Renal cortex interstitium (tissue), 11 donors: ENCODE data around the gene TSPAN5. TPM values are rescaled to one million over a fixed set of nuclear protein-coding genes. Genes with fewer than 3 reads are reported as not detected.

Source experiments
- DNase-seq, 11 donors: peaks; one replicate each; pipeline ENCODE4 v3.0.0-alpha.2; 2013; ENCODE audit warnings: low read depth in 9 of 11, low spot score in 4 of 11; ENCODE audit errors: extremely low read depth in 1 of 11
- polyA plus RNA-seq, 3 donors: library from polyadenylated mRNA; unstranded; fragments of 120-200 nt; gene quantifications; one replicate each; pipeline ENCODE4 v1.2.1, GENCODE V29; 2013; ENCODE audit not compliant: insufficient read length in 3 of 3

Gene TSPAN5
- polyA plus RNA-seq, 3 donors, result 20.5 to 32.8 (median 31.0) TPM

DNA sequence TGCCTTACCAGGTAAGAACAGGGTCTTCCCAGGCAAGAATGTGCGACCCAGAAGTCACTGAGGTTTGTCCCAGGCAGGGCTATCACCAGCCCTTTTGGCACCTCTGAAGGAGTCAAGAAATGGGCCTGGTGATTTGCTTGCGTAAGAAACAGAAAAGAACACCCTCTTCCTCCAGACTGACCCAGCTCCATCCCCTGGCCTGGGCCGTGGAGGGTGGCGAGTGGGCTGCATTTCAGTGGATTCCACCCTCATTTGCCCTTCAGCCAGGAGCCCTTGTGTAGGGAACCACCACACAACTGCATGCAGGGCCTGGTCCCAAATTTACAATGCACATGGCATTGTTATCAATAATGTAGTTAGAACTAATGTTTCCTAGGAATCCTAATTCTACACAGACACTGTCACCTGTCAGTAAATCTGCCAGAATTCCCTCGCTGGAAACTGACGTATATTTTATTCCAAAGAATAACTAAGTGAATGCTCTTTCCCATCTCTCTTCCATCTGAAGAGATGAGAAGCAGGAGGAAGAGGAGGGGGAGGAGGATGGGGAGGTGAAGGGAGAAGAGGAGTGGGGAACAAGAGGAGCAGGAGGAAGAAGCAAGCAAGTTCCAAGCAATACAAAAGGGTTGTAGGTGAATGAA, 46.6 kb downstream of the TSPAN5 start:
- no peak for DNase-seq

DNA sequence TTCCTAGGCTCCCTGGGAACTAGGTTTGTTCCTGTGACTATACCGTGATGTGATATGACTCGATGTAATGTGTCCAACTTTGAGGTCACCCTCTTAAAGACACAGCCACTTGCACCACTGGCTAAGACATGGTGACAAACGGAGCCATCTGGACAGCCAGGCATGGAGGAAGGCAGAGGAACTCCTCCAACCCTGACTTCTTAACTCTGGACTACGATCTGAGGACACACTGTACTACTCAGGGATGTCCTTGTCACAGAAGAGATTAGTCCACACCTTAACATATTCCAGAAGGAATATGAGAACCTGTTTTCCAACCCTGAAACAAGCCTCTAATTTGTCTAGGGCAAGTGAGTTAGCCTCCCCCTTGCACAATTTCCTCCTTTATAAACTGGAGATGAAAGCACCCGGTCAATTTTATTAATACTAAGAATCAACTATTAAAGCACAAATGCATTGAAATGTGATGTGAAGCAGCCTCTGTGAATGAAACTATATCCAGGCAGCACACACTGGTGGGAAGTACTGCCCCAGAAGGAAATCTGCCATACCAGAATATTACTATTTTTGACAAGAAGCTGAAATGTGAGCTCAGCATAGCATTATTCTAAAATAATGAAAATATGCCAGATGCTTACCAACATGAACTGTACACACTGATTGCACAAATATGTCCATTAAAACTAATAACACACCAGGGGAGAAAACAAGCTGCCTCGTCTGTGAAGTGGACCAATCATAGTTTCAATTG, 47.3 kb downstream of the TSPAN5 start:
- DNase-seq, result no peak

DNA sequence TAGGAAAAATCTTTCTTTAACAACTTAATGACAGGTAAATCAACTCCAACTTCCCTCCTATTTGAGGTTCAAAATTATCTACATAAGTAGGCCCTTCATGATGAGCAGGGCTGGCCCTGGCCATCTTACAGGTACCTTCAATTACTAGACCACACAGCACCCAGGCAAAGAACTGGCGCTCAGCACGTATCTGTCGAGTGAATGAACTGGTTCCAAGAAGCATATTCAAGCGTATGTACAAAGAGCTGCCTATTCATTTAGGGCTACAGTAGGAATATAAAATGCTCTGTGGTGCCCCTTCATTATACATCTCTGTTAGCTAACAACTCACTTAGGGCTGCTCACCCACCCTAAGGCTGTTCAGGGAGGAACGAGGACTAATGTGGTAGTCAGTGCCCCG, 48.0 kb downstream of the TSPAN5 start:
- DNase-seq, result no peak

DNA sequence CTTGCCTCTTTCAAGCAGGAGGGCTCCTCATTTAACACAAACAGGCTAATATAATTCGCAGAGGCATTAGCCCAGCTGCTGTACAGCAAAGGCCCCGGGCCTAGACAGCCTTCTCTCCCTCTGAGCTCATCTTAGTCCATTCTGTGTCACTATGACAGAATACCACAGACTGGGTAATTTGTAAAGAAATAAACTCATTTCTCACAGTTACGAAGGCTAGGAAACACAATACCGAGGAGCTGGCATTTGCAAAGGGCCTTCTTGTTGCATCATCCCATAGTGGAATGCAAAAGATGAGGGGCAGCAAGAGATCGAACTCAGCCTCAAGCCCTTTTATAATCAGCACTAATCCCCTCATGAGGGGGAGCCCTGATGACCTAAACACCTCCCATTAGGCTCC, 48.5 kb downstream of the TSPAN5 start:
- DNase-seq, result no peak

DNA sequence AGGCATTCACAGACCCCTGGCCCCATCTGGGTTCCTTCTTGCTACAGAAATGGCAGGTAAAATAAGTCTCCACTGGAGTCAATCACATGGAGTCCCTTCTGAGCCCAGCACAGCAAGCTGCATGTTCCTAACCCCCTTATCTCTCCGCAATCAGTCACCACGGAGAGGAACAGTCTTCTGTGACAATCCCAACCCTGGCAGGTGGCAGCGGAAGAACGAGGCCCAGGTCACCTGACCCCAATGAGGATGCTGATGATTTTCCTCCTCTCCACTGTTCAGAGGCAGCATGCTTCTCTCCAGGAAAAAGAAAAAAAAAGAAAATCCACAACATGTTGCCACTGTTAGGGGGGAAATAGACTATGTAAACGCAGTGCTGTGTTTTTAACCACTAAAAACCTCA, 50.1 kb downstream of the TSPAN5 start:
- DNase-seq, result no peak

DNA sequence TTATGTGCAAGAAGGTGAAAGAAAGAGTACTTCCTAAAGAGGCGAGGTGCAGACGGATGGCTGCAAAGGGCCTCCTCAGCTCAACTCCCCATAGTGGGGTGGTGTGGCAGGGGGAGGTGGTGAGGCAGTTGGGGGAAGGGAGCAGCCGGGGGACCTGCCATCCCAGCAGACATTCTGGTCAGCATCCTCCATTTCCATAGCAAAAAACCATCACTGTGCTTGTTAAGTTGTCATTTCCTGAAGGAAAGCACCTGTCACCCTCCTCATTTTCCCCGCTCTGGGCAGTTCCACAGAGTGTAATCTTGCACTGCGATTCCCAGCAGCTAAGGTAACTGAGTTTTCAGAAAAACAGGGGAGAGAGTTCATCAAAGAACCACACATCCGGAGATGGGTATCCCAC, 51.5 kb downstream of the TSPAN5 start:
- DNase-seq, result peak in 5 of 11 donors; percentile 16 to 35 (median 22)

DNA sequence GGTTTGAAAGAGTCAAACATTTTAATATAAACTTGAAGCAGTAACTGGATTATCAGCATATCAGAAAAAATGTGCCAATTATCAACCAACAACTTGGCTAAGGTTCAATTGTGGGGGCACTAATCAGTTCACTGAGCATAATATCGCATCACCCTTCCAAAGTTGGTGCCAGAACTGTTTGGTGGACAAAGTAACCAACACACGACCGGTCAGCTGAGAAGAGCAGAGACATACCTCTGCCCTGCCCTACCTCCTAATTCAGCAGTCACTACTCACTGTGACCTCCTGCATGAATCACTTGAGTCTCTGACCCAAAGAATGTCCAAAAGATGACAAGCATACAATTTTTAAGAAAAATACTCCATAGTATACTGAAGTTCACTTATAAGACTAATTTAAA, 53.2 kb downstream of the TSPAN5 start:
- DNase-seq, result no peak

DNA sequence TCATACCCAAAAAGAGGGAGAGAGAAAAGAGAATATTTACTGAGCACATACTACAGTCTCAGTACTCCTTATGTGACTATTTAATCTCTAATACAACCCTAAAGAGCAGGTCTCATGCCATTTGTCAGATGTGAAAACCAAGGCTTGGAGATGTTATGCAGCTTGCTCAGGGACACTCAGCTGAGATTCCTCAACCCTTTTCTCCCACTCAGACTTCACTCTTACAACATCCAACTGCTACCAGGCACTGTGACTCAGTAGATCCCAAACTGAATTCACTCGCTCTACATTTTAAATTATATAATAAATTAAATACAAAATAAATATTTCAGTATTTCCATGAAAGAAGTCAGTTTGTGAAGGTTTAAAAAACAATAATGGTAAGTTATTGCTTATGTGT, 53.7 kb downstream of the TSPAN5 start:
- no peak for DNase-seq

DNA sequence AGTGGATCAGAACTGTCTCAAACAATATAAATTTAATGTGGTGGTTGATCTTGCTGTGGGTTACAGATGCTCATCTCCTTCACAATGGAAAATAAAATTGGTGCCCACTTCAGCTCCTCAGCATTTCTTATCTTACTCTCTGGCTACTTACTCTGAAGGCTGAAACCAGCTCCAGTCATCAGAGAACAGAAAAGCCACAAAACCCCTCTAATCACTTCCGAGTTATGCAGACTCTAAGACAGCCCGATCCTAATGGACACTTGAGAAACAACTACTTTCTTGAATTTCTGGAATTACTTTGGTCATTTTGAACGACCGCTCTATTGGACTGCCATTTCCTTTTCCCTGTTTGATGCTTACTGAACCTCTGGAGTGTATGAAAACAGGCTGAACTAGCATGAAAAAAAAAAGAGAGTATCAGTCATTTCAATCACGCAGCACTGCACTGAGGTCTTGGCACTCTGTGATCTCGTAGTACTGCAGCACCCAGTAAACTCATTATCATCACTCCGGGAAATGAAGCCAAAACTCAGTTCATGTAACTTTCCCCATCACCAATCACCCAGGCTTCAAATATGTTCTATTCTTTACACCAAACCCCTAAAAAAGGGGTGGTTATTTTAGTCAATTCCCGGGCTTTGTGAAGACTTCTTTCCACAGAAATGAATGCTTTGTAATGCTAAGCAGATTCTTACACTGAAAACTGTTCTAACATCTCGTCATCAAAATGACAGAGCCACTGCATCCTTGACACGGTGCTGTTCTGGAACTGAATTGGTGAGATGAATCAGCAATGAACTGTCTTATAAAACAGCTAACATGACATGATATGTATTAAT, 54.5 kb downstream of the TSPAN5 start:
- DNase-seq, result no peak

DNA sequence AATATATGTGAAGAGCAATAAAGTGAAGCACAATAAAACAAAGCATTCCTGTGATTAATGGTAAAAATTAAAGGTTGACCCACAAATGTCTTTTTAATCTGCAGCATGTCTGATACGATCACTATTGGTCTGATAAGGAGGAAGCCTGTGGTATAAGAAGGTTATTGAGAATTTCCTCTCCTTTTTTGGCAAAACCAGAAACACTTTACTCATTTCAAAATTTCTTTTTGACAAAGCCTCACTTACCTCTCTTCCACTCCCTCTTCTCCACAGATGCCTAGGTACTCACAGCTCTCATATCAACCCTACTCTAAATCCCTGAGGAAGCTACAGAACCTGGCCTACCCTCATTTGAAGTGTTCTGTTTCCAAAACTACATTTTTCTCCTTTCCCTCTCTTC, 56.1 kb downstream of the TSPAN5 start:
- no peak for DNase-seq

DNA sequence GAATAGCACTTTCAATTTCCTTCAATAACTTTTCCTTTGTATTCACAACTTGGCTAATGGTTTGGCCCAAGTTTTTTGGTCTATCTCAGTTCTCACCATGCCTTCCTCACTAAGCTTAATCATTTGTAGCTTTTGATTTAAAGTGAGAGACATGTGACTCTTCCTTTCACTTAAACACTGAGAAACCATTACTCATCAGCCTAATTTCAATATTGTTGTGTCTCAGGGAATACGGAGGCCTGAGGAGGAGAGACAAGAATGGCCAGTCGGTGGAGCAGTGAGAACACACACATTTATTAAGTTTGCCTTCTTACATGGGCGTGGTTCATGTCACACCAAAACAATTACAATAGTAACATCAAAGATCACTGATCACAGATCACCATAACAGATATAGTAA, 56.7 kb downstream of the TSPAN5 start:
- DNase-seq, result no peak

DNA sequence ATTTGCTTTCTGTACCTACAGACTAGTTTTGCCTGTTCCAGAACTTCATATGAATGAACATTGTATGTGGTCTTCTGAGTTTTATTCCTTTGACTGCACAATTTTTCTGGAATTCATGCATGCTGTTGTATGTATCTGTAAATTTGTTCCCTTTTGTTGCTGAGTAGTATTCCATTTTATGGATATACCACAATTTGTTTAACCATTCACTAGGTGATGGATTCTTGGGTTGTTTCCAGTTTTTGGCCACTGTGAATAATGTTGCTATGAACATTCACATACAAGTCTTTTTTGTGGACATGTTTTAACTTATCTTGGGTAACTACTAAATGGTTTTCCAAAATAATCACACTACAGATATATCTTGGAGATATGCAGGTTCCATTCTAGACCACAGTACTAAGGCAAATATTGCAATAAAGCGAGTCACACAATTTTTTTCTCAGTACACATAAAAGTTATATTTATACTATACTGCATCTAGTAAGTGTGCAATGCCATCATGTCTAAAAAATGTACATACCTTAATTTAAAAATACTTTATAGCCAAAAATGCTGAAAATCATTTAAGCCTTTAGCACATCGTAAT, 58.7 kb downstream of the TSPAN5 start:
- DNase-seq, result no peak

DNA sequence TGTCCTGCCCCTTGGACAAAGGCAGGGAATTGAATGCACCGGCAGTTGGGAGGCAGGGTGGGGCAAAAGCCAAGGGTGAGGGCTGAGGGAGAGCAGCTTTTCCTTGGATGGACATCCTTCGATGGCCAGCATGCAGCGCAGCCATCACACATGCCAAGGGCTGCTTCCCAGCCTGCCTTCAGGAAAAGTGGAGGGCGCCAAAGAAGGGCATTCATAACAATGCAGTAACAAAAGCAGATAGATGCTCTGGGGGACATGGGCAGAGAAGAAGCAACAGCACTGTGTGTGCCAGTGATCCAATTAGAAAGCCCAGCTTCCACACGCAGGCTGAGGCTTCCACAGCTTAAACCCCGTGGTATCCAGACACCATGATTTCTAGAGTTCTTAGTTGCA, 71.5 kb downstream of the TSPAN5 start:
- no peak for DNase-seq

DNA sequence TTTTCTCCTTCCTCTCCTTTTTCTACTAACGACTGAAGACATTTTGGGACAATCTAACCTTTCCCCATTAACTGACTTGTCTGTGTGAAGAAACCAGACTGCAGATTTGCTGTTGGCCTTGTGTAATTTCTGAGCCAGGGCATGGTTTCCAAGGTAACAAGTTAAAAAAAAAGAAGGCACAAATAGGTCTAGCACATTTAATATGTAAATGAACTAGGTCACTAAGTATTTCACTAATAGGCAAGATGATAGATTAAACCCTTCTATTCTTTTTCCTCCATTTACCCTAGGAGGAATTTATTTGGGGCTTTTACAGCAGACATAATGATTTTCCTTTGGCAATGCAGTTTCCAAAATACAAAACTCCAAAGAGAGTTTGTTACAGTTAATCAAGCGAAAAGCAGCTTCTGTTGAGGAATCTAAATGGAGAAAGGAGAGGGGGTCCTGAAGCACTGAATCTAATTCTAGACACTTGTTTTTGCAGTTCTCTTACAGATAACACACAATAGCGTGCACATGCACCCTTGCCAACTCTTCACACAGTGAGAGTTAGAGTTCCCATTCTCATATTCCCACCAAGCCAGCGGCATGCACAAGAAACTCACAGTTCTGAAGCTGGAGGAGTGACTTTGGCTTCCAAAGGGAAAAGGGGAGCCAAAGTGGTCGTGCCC, 72.0 kb downstream of the TSPAN5 start:
- DNase-seq, result no peak

DNA sequence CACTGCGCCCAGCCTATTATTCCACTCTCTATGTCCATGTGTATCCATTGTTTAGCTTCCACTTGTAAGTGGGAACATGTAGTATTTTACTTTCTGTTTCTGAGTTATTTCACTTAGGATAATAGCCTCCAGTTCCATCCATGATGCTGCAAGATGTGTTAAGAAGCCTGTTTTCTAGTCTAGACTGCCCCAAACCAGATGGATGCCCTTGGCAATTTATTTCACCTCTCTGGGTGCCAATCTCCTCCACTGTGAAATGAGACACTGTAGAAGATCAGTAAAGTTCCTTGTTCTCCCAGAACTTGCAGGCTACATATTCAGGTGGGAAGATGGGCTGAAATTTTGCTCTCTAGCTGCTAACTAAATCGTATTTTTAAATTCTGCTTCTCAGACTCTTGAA, 72.8 kb downstream of the TSPAN5 start:
- DNase-seq, result no peak

DNA sequence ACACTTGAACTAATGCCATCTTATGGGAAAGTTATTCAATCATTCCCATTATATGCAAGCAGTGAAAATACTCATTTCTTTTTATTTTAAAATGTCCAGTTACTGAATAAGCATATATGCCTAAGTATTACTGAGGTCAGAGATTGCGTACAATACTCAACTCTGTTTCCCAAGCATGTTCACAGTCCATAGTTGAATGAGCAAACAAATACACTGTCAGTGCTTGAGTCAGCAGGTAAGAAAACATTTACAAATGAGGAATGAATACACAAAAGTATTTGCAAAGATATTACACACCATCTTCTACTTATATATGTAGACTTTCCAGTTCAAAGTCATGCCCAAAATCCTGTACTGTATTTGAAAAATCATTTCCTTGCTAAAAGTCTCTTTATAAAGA, 74.1 kb downstream of the TSPAN5 start:
- no peak for DNase-seq

DNA sequence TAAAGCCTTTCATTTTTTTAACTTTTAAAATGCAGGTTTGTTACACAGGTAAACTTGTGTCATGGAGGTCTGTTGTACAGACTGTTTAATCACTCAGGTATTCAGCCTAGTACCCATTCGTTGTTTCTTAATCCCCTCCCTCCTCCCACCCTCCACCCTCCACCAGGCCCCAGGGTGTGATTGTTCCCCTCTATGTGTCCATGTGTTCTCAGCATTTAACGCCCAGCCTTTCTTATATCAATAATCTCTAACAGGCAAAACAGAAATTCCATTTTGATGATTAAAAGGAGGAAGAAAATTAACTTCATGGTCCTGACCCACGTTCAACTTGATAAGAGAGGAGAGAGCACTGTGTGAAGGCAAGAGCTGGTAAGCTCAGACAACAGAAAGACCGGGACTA, 75.1 kb downstream of the TSPAN5 start:
- no peak for DNase-seq

DNA sequence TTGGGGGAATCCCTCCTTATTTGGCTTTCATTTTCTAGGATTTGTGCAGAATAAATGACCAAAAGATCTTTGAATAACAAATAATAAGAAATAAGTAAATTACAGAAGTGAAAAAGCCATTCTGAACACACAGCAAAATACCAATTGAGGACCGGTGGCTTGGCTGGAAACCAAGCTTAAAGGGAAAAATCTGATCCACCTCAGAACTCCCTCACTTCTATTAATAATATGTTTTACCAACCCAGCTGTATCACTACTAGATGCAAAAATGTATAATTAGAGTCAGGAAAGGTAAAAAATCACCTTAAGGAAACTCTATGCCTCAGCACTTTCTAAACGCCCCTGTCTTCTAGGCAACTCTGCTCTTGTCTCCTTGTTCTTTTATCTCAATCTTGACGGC, 77.3 kb downstream of the TSPAN5 start:
- DNase-seq, result no peak

DNA sequence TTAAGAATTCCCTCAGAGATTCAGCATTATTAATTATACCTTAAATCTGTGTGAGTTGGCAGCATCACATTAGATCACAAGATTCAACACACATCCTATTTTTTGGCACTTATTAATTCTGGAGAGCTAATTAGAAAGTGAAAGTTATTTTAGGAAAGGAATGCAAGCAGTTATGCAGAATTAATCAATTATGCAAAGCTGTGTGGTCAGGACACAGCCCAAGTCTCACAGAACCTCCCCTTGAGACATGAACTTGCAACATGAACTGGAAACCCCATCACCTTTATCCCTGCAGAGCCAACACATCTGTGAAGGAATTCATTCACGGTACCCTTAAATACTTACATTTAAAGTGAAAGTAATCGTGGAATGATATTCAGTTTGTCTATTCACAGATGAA, 80.5 kb downstream of the TSPAN5 start:
- no peak for DNase-seq
